Endothelial cell of umbilical vein (primary cell): ENCODE data around the gene GPR61. TPM values are rescaled to one million over a fixed set of nuclear protein-coding genes. Genes with fewer than 3 reads are reported as not detected.

ENCODE experiments used
- BruUV-seq: library from RNA; stranded (reverse); fragments of 400-500 nt; replicated peaks from 2 replicates; lab custom pipeline; 2021; lab: Mats Ljungman, UMichigan
- CTCF ChIA-PET: fragments of 300-600, 350-600 bp; sonication (Branson Sonifier 250); formaldehyde crosslinking; loops from one replicate; lab custom pipeline; 2021; ENCODE audit warnings: antibody characterized with exemption, inconsistent platforms; lab: Charles Lee
- POLR2A ChIA-PET: fragments of 300-600, 350-600 bp; sonication (Branson Sonifier 250); formaldehyde crosslinking; loops from one replicate; lab custom pipeline; 2021; ENCODE audit warnings: antibody characterized with exemption, inconsistent platforms; lab: Charles Lee
- DNase-seq: peaks from one replicate; pipeline ENCODE4 v3.0.0-alpha.2; 2011; ENCODE audit warnings: low read depth, low spot score
- FAIRE-seq: peaks from 2 replicates; lab custom pipeline; 2011; peaks lifted over from hg19 to GRCh38; lab: Jason Lieb, UNC
- H2AFZ ChIP-seq: 2 replicates; pipeline ENCODE4 v1.6.0; 2012; ENCODE audit warnings: low read depth, low read length, control low read depth, inconsistent platforms
- H3K27ac ChIP-seq: 2 replicates; pipeline ENCODE4 v1.5.1; 2011; ENCODE audit warnings: low read depth, mild to moderate bottlenecking, control low read depth, low read length, moderate library complexity; ENCODE audit not compliant: insufficient read depth
- H3K27me3 ChIP-seq, 2 experiments: 2 replicates each; pipeline versions ENCODE4 v1.6.0 to v1.6.1; 2011; ENCODE audit warnings: low read length in 2 of 2, mixed read lengths in 1 of 2; ENCODE audit not compliant: control insufficient read depth in 2 of 2, insufficient read depth in 2 of 2
- H3K36me3 ChIP-seq, 2 experiments: 2 replicates in 1 of 2; 3 replicates in 1 of 2; pipeline ENCODE4 v1.5.1; 2011; ENCODE audit warnings: low read length in 2 of 2, mild to moderate bottlenecking in 1 of 2, moderate library complexity in 1 of 2; ENCODE audit not compliant: control insufficient read depth in 2 of 2, insufficient read depth in 2 of 2; ENCODE audit errors: extremely low read depth in 1 of 2
- H3K4me1 ChIP-seq: 3 replicates; pipeline ENCODE4 v1.5.1; 2011; ENCODE audit warnings: mild to moderate bottlenecking, low read length; ENCODE audit not compliant: control insufficient read depth, insufficient read depth; ENCODE audit errors: extremely low read depth
- H3K4me2 ChIP-seq: 2 replicates; pipeline ENCODE4 v1.6.1; 2011; ENCODE audit warnings: low read length, control low read depth, mixed read lengths; ENCODE audit not compliant: insufficient read depth
- H3K4me3 ChIP-seq, 3 experiments: fragments of 200-600 bp in 1 of 3; sonication (generic), shearing (Covaris generic) in 1 of 3; replicated peaks in 1 of 3; 2 replicates each; pipeline ENCODE4 v1.5.1; 2011 to 2016; ENCODE audit warnings: control low read depth in 3 of 3, low read length in 3 of 3, mild to moderate bottlenecking in 2 of 3, inconsistent platforms in 1 of 3, low read depth in 1 of 3, moderate library complexity in 1 of 3; ENCODE audit not compliant: insufficient read depth in 1 of 3
- H3K79me2 ChIP-seq: 2 replicates; pipeline ENCODE4 v1.6.0; 2012; ENCODE audit warnings: low read length, inconsistent platforms; ENCODE audit not compliant: control insufficient read depth, insufficient read depth
- H3K9ac ChIP-seq: replicated peaks from 2 replicates; pipeline ENCODE3; 2011; ENCODE audit warnings: low read length, control low read depth; ENCODE audit not compliant: insufficient read depth; ENCODE audit errors: extremely low read depth
- H3K9me1 ChIP-seq: replicated peaks from 3 replicates; pipeline ENCODE4 v1.6.0; 2011; ENCODE audit warnings: mild to moderate bottlenecking, low read length; ENCODE audit not compliant: control insufficient read depth, insufficient read depth; ENCODE audit errors: extremely low read depth
- H3K9me3 ChIP-seq: replicated peaks from 2 replicates; pipeline ENCODE4 v1.5.1; 2012; ENCODE audit warnings: low read length, inconsistent platforms; ENCODE audit not compliant: control insufficient read depth, insufficient read depth
- H4K20me1 ChIP-seq: replicated peaks from 2 replicates; pipeline ENCODE3; 2011; ENCODE audit warnings: mild to moderate bottlenecking, low read length; ENCODE audit not compliant: control insufficient read depth, insufficient read depth; ENCODE audit errors: extremely low read depth
- EZH2 ChIP-seq: IDR thresholded peaks from 2 replicates; pipeline ENCODE4 v1.6.1; 2012; ENCODE audit warnings: borderline replicate concordance, low read depth, mild to moderate bottlenecking, moderate library complexity, low read length, inconsistent platforms; ENCODE audit not compliant: severe bottlenecking
- FOS ChIP-seq: IDR thresholded peaks from 2 replicates; pipeline ENCODE4 v1.6.1; 2011; ENCODE audit warnings: mild to moderate bottlenecking, low read length, moderate library complexity, borderline replicate concordance; ENCODE audit not compliant: insufficient read depth
- GATA2 ChIP-seq: IDR thresholded peaks from 2 replicates; pipeline ENCODE4 v1.7.0; 2011; ENCODE audit warnings: low read depth, mild to moderate bottlenecking, moderate library complexity, mixed read lengths, low read length; ENCODE audit not compliant: insufficient read length, insufficient read depth
- JUN ChIP-seq: IDR thresholded peaks from 2 replicates; pipeline ENCODE4 v1.6.1; 2011; ENCODE audit warnings: borderline replicate concordance, low read depth; ENCODE audit not compliant: insufficient read length, insufficient read depth
- MYC ChIP-seq: IDR thresholded peaks from one replicate; pipeline ENCODE4 v1.6.1; 2011; ENCODE audit warnings: mild to moderate bottlenecking, low read depth, low read length
- POLR2A ChIP-seq: IDR thresholded peaks from 2 replicates; pipeline ENCODE4 v1.6.1; 2012; ENCODE audit warnings: low read depth, mild to moderate bottlenecking, control low read depth, low read length
- POLR2AphosphoS5 ChIP-seq: IDR thresholded peaks from 2 replicates; pipeline ENCODE4 v1.6.1; 2012; ENCODE audit warnings: low read depth, mild to moderate bottlenecking, control low read depth, low read length, moderate library complexity; ENCODE audit not compliant: insufficient read depth
- dilution Hi-C: fragments of 300-500 bp; cut with MboI; formaldehyde crosslinking; loops from one replicate; pipeline ENCODE4 v1.15.0; 2019; ENCODE audit warnings: low sequenced_read_pairs; ENCODE audit not compliant: extremely low pct_ligation_motif_present
- intact Hi-C: fragments of 100-400 bp; cut with micrococcal nuclease; formaldehyde crosslinking; loops from one replicate; pipeline ENCODE4 v1.10.0; 2022
- polyA plus RNA-seq, 4 experiments: library from polyadenylated mRNA; depleted of rRNA in 3 of 4; stranded (reverse) in 3 of 4; unstranded in 1 of 4; fragments of >200 nt; gene quantifications; 2 replicates each; pipeline versions ENCODE4 v1.2.1 to v1.2.3, GENCODE V29; 2011 to 2012; ENCODE audit warnings: missing spikeins in 1 of 4
- total RNA-seq: library from RNA; stranded (reverse); gene quantifications from 2 replicates; pipeline ENCODE4 v1.2.3, GENCODE V29; 2021
- TF ChIP-seq, protein P1 (sequence below), 2 donors: IDR thresholded peaks; 1 replicate in 1 of 2; 2 replicates in 1 of 2; pipeline ENCODE4 v1.5.1; 2011; ENCODE audit warnings: low read length in 2 of 2, mild to moderate bottlenecking in 2 of 2, moderate library complexity in 2 of 2, control low read depth in 1 of 2, inconsistent platforms in 1 of 2, low read depth in 1 of 2; ENCODE audit not compliant: insufficient read depth in 1 of 2; ENCODE audit errors: extremely low read depth in 1 of 2
- TF ChIP-seq, protein P2 (sequence below): IDR thresholded peaks from 2 replicates; pipeline ENCODE4 v1.6.1; 2011; ENCODE audit not compliant: insufficient read depth, insufficient read length

The GPR61 gene
- total and polyA plus RNA-seq, 2 donors (not counting 3 experiments of a cell fraction or from before 2014, with no cell fraction given), result not detected

DNA sequence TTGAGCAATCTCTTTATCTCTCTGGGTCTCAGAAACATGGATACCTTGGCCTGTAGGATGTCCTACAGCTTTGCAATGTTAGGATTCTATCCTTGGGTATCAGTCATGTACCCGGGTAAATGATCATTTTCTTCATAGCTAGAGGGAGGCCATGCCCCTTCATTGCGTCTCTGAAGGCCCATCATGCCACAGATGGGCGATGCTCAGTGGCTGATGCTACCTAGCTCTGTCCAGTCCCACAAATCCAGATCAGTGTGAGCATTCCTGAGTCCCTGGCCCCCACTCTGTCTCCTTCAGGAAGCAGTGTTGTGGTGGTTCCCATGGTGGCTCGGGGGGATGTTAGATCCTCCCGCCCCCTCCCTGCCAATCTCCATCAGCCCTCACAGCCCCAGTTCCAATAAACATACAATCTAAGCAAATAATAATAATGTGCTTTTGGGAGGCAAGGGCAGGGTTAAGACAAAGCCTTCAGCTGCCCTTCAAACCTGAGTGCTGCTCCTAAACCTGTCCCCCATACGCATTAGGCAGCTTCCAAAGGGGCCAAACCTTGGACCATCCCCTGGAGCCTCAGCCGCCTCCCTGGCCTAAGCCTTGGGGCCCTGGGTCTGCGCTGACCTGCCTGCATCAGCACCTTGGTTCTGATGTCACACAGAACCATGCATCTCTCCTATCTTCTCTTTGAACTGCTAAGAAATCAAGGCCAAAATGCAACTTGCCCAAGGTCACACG, 681 bp upstream of the GPR61 start:
- Histone ChIP-seq H3K27ac (no peak overlapping the region), H3K4me2 (no peak overlapping the region), H3K79me2 (no peaks in the 10 kb centered on the region), H3K36me3 (no peaks in the 10 kb centered on the region), H3K4me3 (no peak overlapping the region), H3K9me1 (no peaks in the 10 kb centered on the region), H4K20me1 (no peaks in the 10 kb centered on the region), H2AFZ (no peak overlapping the region), H3K9me3 (no peaks in the 10 kb centered on the region), H3K4me1 (no peaks in the 10 kb centered on the region), H3K9ac (no peak overlapping the region), H3K27me3 (no peaks in the 10 kb centered on the region)
- BruUV-seq, result no TSS peak
- no peak for FAIRE-seq
- dilution Hi-C loops, result no loop called here
- intact Hi-C loops, result no loop called here
- CTCF ChIA-PET, result interaction anchor here (0.9 to 18.7 kb wide), 5 partner anchors 9 to 102 kb away, joined by 3 to 955 read pairs (median 5); partner anchors contain the start of genes AMIGO1 and CYB561D1
- POLR2A ChIA-PET, result no interaction called here
- no peak for DNase-seq
- TF ChIP-seq JUN, result no peak
- no peak for TF ChIP-seq EZH2
- no peak for TF ChIP-seq GATA2
- TF ChIP-seq FOS, result no peak
- no peak for TF ChIP-seq POLR2AphosphoS5
- TF ChIP-seq MYC, result no peak
- TF ChIP-seq, protein P1, sequence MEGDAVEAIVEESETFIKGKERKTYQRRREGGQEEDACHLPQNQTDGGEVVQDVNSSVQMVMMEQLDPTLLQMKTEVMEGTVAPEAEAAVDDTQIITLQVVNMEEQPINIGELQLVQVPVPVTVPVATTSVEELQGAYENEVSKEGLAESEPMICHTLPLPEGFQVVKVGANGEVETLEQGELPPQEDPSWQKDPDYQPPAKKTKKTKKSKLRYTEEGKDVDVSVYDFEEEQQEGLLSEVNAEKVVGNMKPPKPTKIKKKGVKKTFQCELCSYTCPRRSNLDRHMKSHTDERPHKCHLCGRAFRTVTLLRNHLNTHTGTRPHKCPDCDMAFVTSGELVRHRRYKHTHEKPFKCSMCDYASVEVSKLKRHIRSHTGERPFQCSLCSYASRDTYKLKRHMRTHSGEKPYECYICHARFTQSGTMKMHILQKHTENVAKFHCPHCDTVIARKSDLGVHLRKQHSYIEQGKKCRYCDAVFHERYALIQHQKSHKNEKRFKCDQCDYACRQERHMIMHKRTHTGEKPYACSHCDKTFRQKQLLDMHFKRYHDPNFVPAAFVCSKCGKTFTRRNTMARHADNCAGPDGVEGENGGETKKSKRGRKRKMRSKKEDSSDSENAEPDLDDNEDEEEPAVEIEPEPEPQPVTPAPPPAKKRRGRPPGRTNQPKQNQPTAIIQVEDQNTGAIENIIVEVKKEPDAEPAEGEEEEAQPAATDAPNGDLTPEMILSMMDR (IDR thresholded peaks at IDR 0.05; ENCODE audit: extremely low read depth in 1 of 2, insufficient read depth in 1 of 2, low read depth in 1 of 2, low read length in 2 of 2), result no peak
- no peak for TF ChIP-seq POLR2A
- TF ChIP-seq, protein P2, sequence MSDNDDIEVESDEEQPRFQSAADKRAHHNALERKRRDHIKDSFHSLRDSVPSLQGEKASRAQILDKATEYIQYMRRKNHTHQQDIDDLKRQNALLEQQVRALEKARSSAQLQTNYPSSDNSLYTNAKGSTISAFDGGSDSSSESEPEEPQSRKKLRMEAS, result no peak
